HG03159 (cell line): Measurements from ENCODE around the gene SFTPA1.
"Not testable (repeated sequence)": the region's sequence is repeated elsewhere in the genome, so short reads cannot be mapped to it uniquely, and the experiment has no call there.

ENCODE experiments used
- ATAC-seq: cut with Tn5 transposase; IDR thresholded peaks from one replicate; pipeline ENCODE4 v1.9.1; 2021; ENCODE audit warnings: mild to moderate bottlenecking, moderate library complexity; ENCODE audit not compliant: unreplicated experiment

The SFTPA1 gene

DNA sequence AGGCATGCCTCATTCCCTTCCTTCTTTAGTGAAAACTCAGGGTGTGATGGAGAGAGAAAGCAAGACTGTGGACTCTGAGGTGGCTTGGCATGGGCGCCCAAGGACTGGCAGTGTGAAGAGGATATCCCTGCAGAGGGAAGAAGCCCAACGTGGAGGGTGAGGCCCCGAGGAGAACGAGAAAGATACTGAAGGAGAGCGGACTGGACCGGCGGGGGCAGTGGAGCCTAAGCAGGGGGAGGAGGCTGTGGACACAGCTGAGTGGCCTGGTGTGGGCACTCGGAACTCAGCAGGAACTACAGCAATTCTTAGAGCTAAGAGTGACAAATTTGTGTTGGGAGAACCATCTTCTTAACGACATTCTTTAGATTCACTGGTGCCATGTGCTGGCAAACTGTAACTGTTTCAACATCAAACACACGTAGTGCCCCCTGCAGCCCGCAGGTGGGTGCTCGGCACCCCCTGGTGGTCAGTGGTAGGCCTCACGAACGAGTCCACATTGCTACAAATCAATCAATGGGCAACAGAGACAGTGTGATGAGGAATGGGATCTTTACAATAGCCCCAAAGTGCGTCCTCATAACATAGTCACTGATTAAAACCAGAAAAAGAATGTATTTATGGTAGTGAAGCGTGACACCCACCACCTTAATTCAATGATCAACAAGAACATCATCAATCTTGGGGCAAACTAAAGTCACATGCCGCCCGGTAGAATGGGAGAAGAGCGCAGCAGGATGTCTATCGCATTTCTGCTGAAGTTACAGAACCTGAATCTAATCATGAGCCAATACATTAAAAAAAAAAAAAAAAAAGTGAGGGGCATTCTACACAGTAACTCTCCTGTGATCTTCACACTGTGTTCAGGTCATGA lies 2.0 kb upstream of the SFTPA1 start:
- no peak for ATAC-seq

DNA sequence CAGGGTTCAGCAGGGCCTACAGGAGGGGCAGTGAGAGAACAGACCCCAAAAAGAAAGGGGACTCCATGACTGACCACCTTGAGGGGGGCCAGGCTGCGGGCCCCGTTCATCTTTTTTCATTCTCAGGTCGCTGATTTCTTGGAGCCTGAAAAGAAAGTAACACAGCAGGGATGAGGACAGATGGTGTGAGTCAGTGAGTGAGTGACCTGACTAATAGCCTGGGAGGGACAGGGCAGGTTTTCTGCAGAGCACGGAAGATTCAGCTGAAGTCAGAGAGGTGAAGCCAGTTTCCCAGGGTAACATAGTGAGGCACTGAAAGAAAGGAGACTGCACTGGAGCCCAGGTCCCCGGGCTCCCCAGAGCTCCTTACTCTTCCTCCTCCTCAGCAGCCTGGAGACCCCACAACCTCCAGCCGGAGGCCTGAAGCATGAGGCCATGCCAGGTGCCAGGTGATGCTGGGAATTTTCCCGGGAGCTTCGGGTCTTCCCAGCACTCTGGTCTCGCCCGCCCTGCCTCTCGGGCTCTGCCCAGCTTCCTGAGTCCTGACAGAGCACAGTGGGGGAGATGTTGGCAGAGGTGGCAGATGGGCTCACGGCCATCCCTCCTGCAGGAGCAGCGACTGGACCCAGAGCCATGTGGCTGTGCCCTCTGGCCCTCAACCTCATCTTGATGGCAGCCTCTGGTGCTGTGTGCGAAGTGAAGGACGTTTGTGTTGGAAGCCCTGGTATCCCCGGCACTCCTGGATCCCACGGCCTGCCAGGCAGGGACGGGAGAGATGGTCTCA lies 646 bp downstream of the SFTPA1 start:
- ATAC-seq: not testable (repeated sequence)

DNA sequence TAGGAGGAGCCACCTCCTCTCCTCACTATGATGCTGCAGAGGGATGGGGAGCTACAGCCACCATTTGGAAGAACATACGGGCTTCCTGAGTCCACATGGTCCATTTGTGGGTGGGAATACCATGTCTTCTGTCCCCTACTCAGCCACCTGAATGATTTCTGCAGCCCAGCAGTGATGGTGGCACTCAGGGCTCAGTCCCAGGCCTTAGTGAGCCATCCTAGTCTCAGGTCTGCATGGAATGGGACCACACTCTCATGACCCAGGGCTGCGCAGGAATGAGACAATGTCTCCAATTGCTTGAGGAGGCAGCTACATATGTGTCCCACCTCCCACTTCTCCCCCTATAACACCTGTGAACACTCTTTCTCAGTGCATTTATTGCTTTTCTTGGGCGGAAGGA lies 4.8 kb downstream of the SFTPA1 start:
- no peak for ATAC-seq

DNA sequence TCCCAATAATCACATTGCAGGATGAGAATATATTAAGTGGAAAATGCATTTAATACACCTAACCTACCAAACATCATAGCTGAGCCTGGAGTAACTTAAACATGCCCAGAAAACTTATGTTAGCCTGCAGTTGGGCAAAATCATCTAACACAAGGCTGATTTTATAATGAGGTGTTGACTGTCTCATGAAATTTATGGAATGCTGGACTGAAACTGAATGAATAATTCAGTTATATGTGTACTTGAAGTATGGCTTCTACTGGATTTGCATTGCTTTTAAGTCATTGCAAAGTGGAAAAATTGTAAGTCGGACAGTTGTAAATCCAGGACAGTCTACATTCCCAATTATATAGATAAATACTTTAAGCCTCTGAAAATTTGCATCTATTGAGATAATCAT lies 5.4 kb downstream of the SFTPA1 start:
- ATAC-seq: no peak

GRCh38 chr10:79623663-79624062 lies 12.9 kb downstream of the SFTPA1 start:
- not testable (repeated sequence) for ATAC-seq

- ATAC-seq: no peak
Measured at GRCh38 chr10:79627075-79627474, 16.3 kb downstream of the SFTPA1 start.

GRCh38 chr10:79628083-79628482 lies 17.3 kb downstream of the SFTPA1 start:
- ATAC-seq: no peak

DNA sequence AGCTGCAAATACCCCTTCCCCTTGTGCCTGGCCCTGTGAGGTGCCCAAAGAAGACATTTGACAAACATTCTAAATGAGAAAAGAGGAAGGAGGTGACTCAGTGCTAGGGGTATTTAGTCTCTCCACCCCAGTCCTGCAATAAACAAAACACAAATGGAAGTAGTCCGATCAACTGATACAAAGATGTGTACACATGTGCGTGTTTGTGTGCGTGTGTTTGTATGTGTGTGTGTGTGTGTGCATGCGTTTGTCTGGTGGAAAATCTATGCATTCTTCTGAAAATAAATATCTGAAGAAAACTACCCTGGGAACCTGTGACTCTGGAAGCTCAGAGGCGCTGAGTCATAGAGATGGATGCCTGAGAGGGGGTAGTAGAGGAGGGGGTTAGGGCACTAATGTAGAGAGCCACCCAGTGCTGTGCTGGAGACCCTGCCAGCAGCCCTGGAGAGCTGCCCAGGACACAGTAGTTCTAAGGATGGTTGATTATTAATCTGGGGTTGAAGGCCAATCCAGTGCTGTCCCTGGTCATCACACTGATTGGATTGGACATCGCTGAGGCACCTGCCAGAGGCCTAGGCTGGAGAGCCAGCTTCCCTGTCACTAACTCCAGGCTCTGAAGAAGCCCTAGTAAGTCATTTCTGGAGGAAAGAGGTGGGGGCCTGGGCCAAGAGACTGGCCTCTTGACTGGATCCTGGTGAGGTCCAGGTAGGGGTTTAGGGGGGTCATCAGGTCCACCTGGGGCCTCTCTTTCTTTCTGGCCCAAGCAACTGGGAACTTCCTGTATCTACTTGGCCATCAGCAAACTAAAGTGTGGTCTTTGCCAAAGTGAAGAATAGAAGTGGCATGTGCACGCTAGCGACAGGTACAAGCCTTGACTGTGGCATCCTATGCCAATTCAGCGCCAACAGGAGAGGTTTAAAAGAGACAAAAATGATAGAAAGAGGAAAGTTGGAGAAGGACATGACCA lies 18.5 kb downstream of the SFTPA1 start:
- ATAC-seq: no peak

DNA sequence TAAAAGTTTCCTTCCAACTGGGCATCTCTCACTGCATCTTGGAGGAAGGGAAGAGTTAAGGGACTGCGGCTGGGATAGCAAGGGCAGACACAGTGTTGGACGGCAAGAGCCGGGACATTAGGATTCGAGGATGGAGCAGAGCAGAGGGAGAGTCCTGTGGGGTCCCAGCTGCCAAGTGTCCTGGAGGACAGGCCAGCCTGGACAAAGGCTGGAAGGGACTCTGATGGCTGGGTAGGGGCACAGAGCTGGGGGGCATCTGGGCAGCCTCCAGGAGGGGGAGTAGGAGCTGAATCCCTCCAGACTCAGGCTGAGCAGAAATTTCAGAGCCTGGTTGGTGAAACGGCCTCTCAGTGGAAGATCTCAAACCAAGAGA lies 19.2 kb downstream of the SFTPA1 start:
- ATAC-seq: no peak

GRCh38 chr10:79636654-79637199 lies 26.0 kb downstream of the SFTPA1 start:
- ATAC-seq: not testable (repeated sequence)

DNA sequence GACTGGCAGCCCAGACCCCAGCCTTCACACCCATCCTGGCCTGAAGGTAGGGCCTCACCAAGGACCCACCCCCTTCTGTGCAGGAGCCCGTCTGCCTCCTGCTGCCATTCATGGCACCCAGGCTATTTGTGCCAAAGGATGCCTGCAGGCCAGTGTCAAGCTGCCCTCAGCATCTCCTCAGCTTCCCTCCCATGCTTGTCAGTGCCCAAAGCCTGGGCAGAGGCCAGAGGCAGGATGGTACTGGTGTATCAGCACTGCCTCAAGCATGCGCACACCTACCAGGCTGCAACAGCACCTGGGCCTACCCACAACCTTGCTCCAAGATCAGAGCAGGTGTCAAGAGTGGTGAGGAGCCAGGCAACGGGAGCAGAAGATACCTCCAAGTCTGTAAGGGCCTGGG lies 27.6 kb downstream of the SFTPA1 start:
- ATAC-seq: no peak

GRCh38 chr10:79652695-79653094 lies 42.0 kb downstream of the SFTPA1 start:
- not testable (repeated sequence) for ATAC-seq

- not testable (repeated sequence) for ATAC-seq
Measured at GRCh38 chr10:79663287-79663686, 52.5 kb downstream of the SFTPA1 start.

- not testable (repeated sequence) for ATAC-seq
Measured at GRCh38 chr10:79664686-79665085, 53.9 kb downstream of the SFTPA1 start.
